Heart right ventricle (tissue), 16 donors: ENCODE results near the gene ZMIZ2. TPM values are rescaled to one million over a fixed set of nuclear protein-coding genes. Genes with fewer than 3 reads are reported as not detected.

ENCODE experiments used
- ATAC-seq, 8 donors: fragments of 200-7000 bp; cut with Tn5 transposase; one replicate each; pipeline ENCODE4 v1.9.1; 2020; ENCODE audit warnings: mild to moderate bottlenecking in 8 of 8, moderate library complexity in 8 of 8, moderate number of reproducible peaks in 1 of 8
- DNase-seq, 2 donors: peaks; one replicate each; pipeline ENCODE4 v3.0.0-alpha.2; 2020
- H3K27ac ChIP-seq, 10 donors: fragments of 200-600 bp; sonication (generic) in 2 of 10; one replicate each; pipeline versions ENCODE4 v1.5.0 to v1.8.0; 2020 to 2022; ENCODE audit warnings: mild to moderate bottlenecking in 3 of 10
- H3K27me3 ChIP-seq, 7 donors: fragments of 200-600 bp; one replicate each; pipeline ENCODE4 v1.8.0; 2021 to 2022; ENCODE audit warnings: mild to moderate bottlenecking in 2 of 7
- H3K36me3 ChIP-seq, 9 donors: fragments of 200-600 bp; sonication (generic) in 1 of 9; one replicate each; pipeline versions ENCODE4 v1.5.0 to v1.8.0; 2020 to 2022; ENCODE audit warnings: mild to moderate bottlenecking in 2 of 9
- H3K4me1 ChIP-seq, 9 donors: fragments of 200-600 bp; sonication (generic) in 1 of 9; one replicate each; pipeline versions ENCODE4 v1.5.0 to v1.8.0; 2020 to 2022; ENCODE audit warnings: mild to moderate bottlenecking in 4 of 9
- H3K4me3 ChIP-seq, 10 donors: fragments of 200-600 bp; sonication (generic) in 2 of 10; one replicate each; pipeline versions ENCODE4 v1.5.0 to v1.8.0; 2020 to 2022; ENCODE audit warnings: mild to moderate bottlenecking in 7 of 10, moderate library complexity in 2 of 10
- H3K9me3 ChIP-seq, 11 donors: fragments of 200-600 bp in 10 of 11; sonication (generic) in 2 of 11; one replicate each; pipeline versions ENCODE4 v1.5.0 to v1.8.0; 2013 to 2022; ENCODE audit warnings: mild to moderate bottlenecking in 2 of 11, control low read depth in 1 of 11, moderate library complexity in 1 of 11
- CTCF ChIP-seq, 9 donors: fragments of 200-600 bp; sonication (generic) in 2 of 9; IDR thresholded peaks; one replicate each; pipeline versions ENCODE4 v1.5.0 to v1.8.0; 2021 to 2022; ENCODE audit warnings: antibody characterized with exemption in 9 of 9, mild to moderate bottlenecking in 5 of 9, moderate library complexity in 1 of 9
- WGBS, 2 donors: extraction: QIAGEN DNeasy Blood & Tissue Kit; methylation state at CpG; one replicate each; pipeline ENCODE4 v1.1.7; 2013; ENCODE audit warnings: inconsistent platforms in 1 of 2; 5-methylcytosine and 5-hydroxymethylcytosine counted together
- intact Hi-C, 10 donors: fragments of 100-400 bp; cut with DNase I; formaldehyde crosslinking; loops; one replicate each; pipeline versions ENCODE4 v1.11.1 to v1.14.2; 2022
- polyA plus RNA-seq, 2 donors: library from polyadenylated mRNA; stranded (reverse); fragments of 200-250 nt; gene quantifications; one replicate each; pipeline ENCODE4 v1.2.3, GENCODE V29; 2013
- total RNA-seq, 10 donors: library from RNA; stranded (reverse); fragmentation: NEBNext Ultra II Directional in 3 of 10; extraction: Animal tissue kit (Norgen Biotek cat#: 25700) in 3 of 10; gene quantifications; one replicate each; pipeline versions ENCODE4 v1.2.1 to v1.2.4, GENCODE V29; 2021 to 2023
- donor health status: Arrhythmogenic right ventricular cardiomyopathy.
- donor health status: ischemic (EF 13 %, LVEDD 7.1; RV severe dilation, severe dysfunction).
- donor health status: healthy with polysubstance abuse.
- donor health status: DM: no; HTN: yes; CAD: no.
- donor health status: DM: no; HTN: no; CAD: no.
- donor health status: ischemic (EF 25% LVEDD 6.9; RV normal size, moderate dysfunction).
- donor health status: ischemic (EF 25% LVEDD 5.7; RV mildly dilated, moderate dysfunction).
- donor health status: healthy.
- donor health status: DM: yes; HTN: yes; CAD: no.
- donor health status: Ischemic cardiomyopathy.
- donor health status: ischemic (EF 35%, LVEDD 5.7; RV mildly dilated, moderate dysfunction).
- donor health status: nonischemic (EF 11% LVEDD 7.7; RV severe dilation, severe dysfunction).
- donor health status: DM: yes; HTN: yes; CAD: no.
- donor health status: PGD.
- donor health status: ischemic (EF 29% LVEDD 5.4; RV normal size, mild dysfunction).
- donor health status: nonischemic (EF 23%, LVEDD 6.1; RV moderate dilation, normal function).

The ZMIZ2 gene
- total and polyA plus RNA-seq, 12 donors: 26.3 to 87.3 (median 47.9) TPM

GRCh38 chr7:44789990-44790389 lies 41.3 kb downstream of the ZMIZ2 start:
- Histone ChIP-seq H3K36me3 (no peaks in the 10 kb centered on the region), H3K27me3 (no peaks in the 10 kb centered on the region), H3K27ac (no peak overlapping the region), H3K9me3 (no peaks in the 10 kb centered on the region), H3K4me1 (no peaks in the 10 kb centered on the region), H3K4me3 (no peak overlapping the region)
- DNase-seq (no peak), ATAC-seq (no peak)
- TF ChIP-seq CTCF (IDR thresholded peaks at IDR 0.05): no peak
- intact Hi-C loops: loop anchor here in 2 of 10 donors (5.0 to 10.0 kb wide), 2 partner anchors 38 to 55 kb away; partner anchors contain the start of gene H2AZ2 (in 1 of the 2)
- 86 to 91% methylated on average over 5 of the region's 5 CpGs for WGBS, 2 donors

- no peaks in the 10 kb centered on the region for H3K27me3 ChIP-seq
- H3K4me3 ChIP-seq: no peak overlapping the region
- WGBS, 2 donors: 85 to 89% methylated on average over 8 of the region's 8 CpGs
- H3K27ac ChIP-seq: no peak overlapping the region
- ATAC-seq: no peak
- H3K36me3 ChIP-seq: no peaks in the 10 kb centered on the region
- no peak for DNase-seq
- no peak for TF ChIP-seq CTCF (IDR thresholded peaks at IDR 0.05)
- H3K4me1 ChIP-seq: peaks cover 0 to 10% (median 7%) of the 10 kb centered on the region in 9 donors
- intact Hi-C loops: loop anchor here in 2 of 10 donors (5.0 to 10.0 kb wide), 2 partner anchors 39 to 53 kb away; partner anchors contain the start of gene H2AZ2 (in 1 of the 2)
- H3K9me3 ChIP-seq: no peaks in the 10 kb centered on the region
These were observed 42.9 kb downstream of the ZMIZ2 start for GRCh38 chr7:44791278-44792219.

GRCh38 chr7:44793919-44794318 lies 45.3 kb downstream of the ZMIZ2 start:
- Histone ChIP-seq H3K27ac (no peak overlapping the region), H3K4me3 (no peak overlapping the region), H3K9me3 (no peaks in the 10 kb centered on the region), H3K36me3 (peaks cover 0 to 7% (median 0%) of the 10 kb centered on the region in 9 donors), H3K27me3 (no peaks in the 10 kb centered on the region), H3K4me1 (peaks cover 0 to 24% (median 17%) of the 10 kb centered on the region in 9 donors)
- intact Hi-C loops: loop anchor here in 2 of 10 donors (5.0 to 10.0 kb wide), 2 partner anchors 42 to 51 kb away; partner anchors contain the start of gene H2AZ2 (in 1 of the 2)
- DNase-seq: no peak
- 78 to 81% methylated on average over 5 of the region's 5 CpGs for WGBS, 2 donors
- no peak for ATAC-seq
- no peak for TF ChIP-seq CTCF (IDR thresholded peaks at IDR 0.05)

DNA sequence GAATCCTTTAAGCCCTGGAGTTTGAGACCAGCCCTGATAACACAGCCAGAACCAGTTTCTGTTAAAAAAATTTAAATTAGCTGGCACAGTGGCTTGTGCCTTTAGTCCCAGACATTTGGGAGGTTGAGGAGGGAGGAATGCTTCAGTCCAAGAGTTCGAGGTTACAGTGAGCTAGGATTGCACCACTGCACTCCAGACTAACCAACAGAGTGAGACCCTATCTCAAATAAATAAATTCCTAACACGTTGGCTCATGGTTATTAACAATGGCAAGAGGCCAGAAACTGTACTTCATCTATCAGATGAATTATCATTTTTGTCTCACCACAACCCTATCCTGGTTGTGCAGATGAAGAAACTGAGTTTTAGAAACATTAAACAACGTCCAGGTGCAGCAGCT lies 45.7 kb downstream of the ZMIZ2 start:
- no peak for DNase-seq
- Histone ChIP-seq H3K9me3 (no peaks in the 10 kb centered on the region), H3K27me3 (no peaks in the 10 kb centered on the region), H3K4me1 (peaks cover 0 to 29% (median 21%) of the 10 kb centered on the region in 9 donors), H3K27ac (no peak overlapping the region), H3K4me3 (no peak overlapping the region), H3K36me3 (peaks cover 0 to 11% (median 2%) of the 10 kb centered on the region in 9 donors)
- WGBS, 2 donors: 50 to 63% methylated on average over 3 of the region's 3 CpGs
- no peak for ATAC-seq
- no peak for TF ChIP-seq CTCF (IDR thresholded peaks at IDR 0.05)
- intact Hi-C loops: loop anchor here in 2 of 10 donors (5.0 to 10.0 kb wide), 2 partner anchors 42 to 50 kb away; partner anchors contain the start of gene H2AZ2 (in 1 of the 2)
